Astrocyte (in vitro differentiated cells and primary cell): ENCODE data around the gene PLAAT4.

Experiments used
- CTCF ChIP-seq: IDR thresholded peaks from 2 replicates; pipeline ENCODE4 v1.5.1; 2011; ENCODE audit warnings: low read depth, mild to moderate bottlenecking, inconsistent platforms, low read length, moderate library complexity; ENCODE audit not compliant: insufficient read depth
- EZH2 ChIP-seq: IDR thresholded peaks from 2 replicates; pipeline ENCODE4 v1.6.1; 2012; ENCODE audit warnings: mild to moderate bottlenecking, low read length, inconsistent platforms; ENCODE audit not compliant: insufficient read depth

GRCh38 chr11:63532117-63532516 is 4.5 kb upstream of the PLAAT4 start:
- TF ChIP-seq CTCF (no peak), EZH2 (no peak)
